Stimulated activated naive CD8-positive, alpha-beta T cell treated with anti-CD3 and anti-CD28 coated beads, Interleukin-15, amount 100 ng/mL, for 72 hours (primary cell): Measurements from ENCODE around the gene SPN.
"Not testable (repeated sequence)": the region's sequence is repeated elsewhere in the genome, so short reads cannot be mapped to it uniquely, and the experiment has no call there.

ENCODE experiments used
- ATAC-seq: fragments of 150-1000 bp; cut with Tn5 transposase; 2 replicates; pipeline ENCODE4 v1.10.0; 2021; ENCODE audit warnings: mild to moderate bottlenecking, moderate library complexity
- DNase-seq, 2 donors: peaks; one replicate each; pipeline ENCODE4 v3.0.0; 2021 to 2022
- H3K27ac Mint-ChIP-seq, 2 donors: one replicate each; pipeline ENCODE4 v1.8.0; 2022; ENCODE audit warnings: mild to moderate bottlenecking in 2 of 2, mixed read lengths in 2 of 2, moderate library complexity in 2 of 2
- H3K27me3 Mint-ChIP-seq: one replicate; pipeline ENCODE4 v1.8.0; 2022; ENCODE audit warnings: mixed read lengths
- H3K4me1 Mint-ChIP-seq: one replicate; pipeline ENCODE4 v1.8.0; 2022; ENCODE audit warnings: mild to moderate bottlenecking, mixed read lengths
- H3K4me3 Mint-ChIP-seq, 2 donors: one replicate each; pipeline ENCODE4 v1.8.0; 2022; ENCODE audit warnings: mild to moderate bottlenecking in 2 of 2, mixed read lengths in 2 of 2, moderate library complexity in 1 of 2
- H3K9me3 Mint-ChIP-seq, 2 donors: one replicate each; pipeline ENCODE4 v1.8.0; 2022; ENCODE audit warnings: mixed read lengths in 2 of 2

Gene SPN

GRCh38 chr16:29683543-29684090 lies 20.6 kb downstream of the SPN start:
- peaks cover 43% of the 10 kb centered on the region for H3K4me1 Mint-ChIP-seq
- no peak overlapping the region for H3K4me3 Mint-ChIP-seq
- H3K27ac Mint-ChIP-seq = no peak overlapping the region
- ATAC-seq = no peak
- no peaks in the 10 kb centered on the region for H3K27me3 Mint-ChIP-seq
- DNase-seq = no peak
- H3K9me3 Mint-ChIP-seq = no peaks in the 10 kb centered on the region

GRCh38 chr16:29684679-29685078 lies 21.6 kb downstream of the SPN start:
- Mint-ChIP-seq H3K27ac (peak overlapping the region in 1 of 2 donors; percentile 60), H3K4me1 (peaks cover 32% of the 10 kb centered on the region), H3K9me3 (no peaks in the 10 kb centered on the region), H3K27me3 (no peaks in the 10 kb centered on the region), H3K4me3 (no peak overlapping the region)
- DNase-seq (no peak), ATAC-seq (no peak)

GRCh38 chr16:29686740-29687332 lies 23.8 kb downstream of the SPN start:
- DNase-seq (no peak), ATAC-seq (no peak)
- Mint-ChIP-seq H3K4me1 (peaks cover 27% of the 10 kb centered on the region), H3K27me3 (no peaks in the 10 kb centered on the region), H3K4me3 (peak overlapping the region; percentile 13 to 35), H3K9me3 (no peaks in the 10 kb centered on the region), H3K27ac (peak overlapping the region; percentile 0 to 78)

GRCh38 chr16:29687755-29688154 lies 24.7 kb downstream of the SPN start:
- ATAC-seq = no peak
- no peak overlapping the region for H3K4me3 Mint-ChIP-seq
- H3K9me3 Mint-ChIP-seq = no peaks in the 10 kb centered on the region
- peaks cover 28% of the 10 kb centered on the region for H3K4me1 Mint-ChIP-seq
- no peaks in the 10 kb centered on the region for H3K27me3 Mint-ChIP-seq
- no peak for DNase-seq
- H3K27ac Mint-ChIP-seq = no peak overlapping the region

- DNase-seq (no peak), ATAC-seq (no peak)
- Mint-ChIP-seq H3K4me3 (no peak overlapping the region), H3K27ac (no peak overlapping the region), H3K27me3 (no peaks in the 10 kb centered on the region), H3K4me1 (peaks cover 28% of the 10 kb centered on the region), H3K9me3 (no peaks in the 10 kb centered on the region)
These were observed 25.1 kb downstream of the SPN start for GRCh38 chr16:29688172-29688571.

- not testable (repeated sequence) for H3K9me3 Mint-ChIP-seq
These were observed 26.7 kb downstream of the SPN start for GRCh38 chr16:29689490-29690351.

GRCh38 chr16:29692606-29693005 lies 29.6 kb downstream of the SPN start:
- H3K9me3 Mint-ChIP-seq, DNase-seq, ATAC-seq, H3K27me3 Mint-ChIP-seq, H3K4me3 Mint-ChIP-seq, H3K27ac Mint-ChIP-seq: not testable (repeated sequence)
- H3K4me1 Mint-ChIP-seq = peaks cover 11% of the 10 kb centered on the region

More at GRCh38 chr16:29689490-29690351, 26.7 kb downstream of the SPN start:
- peaks cover 28% of the 10 kb centered on the region for H3K4me1 Mint-ChIP-seq
- not testable (repeated sequence) for H3K27ac Mint-ChIP-seq, DNase-seq, ATAC-seq, H3K27me3 Mint-ChIP-seq, H3K4me3 Mint-ChIP-seq

- no peak overlapping the region for H3K4me3 Mint-ChIP-seq
- DNase-seq (no peak), ATAC-seq (no peak)
- no peak overlapping the region for H3K27ac Mint-ChIP-seq
- H3K9me3 Mint-ChIP-seq = no peaks in the 10 kb centered on the region
- H3K4me1 Mint-ChIP-seq = peaks cover 7% of the 10 kb centered on the region
- H3K27me3 Mint-ChIP-seq = no peaks in the 10 kb centered on the region
These were observed 31.5 kb downstream of the SPN start for GRCh38 chr16:29694384-29695195.

- not testable (repeated sequence) for DNase-seq, H3K4me3 Mint-ChIP-seq, ATAC-seq, H3K9me3 Mint-ChIP-seq, H3K27me3 Mint-ChIP-seq
- peaks cover 11% of the 10 kb centered on the region for H3K4me1 Mint-ChIP-seq
- H3K27ac Mint-ChIP-seq = peak overlapping the region in 1 of 2 donors; percentile 92
These were observed 32.6 kb downstream of the SPN start for GRCh38 chr16:29695675-29696074.

GRCh38 chr16:29696881-29697331 lies 33.9 kb downstream of the SPN start:
- no peaks in the 10 kb centered on the region for H3K27me3 Mint-ChIP-seq
- no peak for DNase-seq
- no peaks in the 10 kb centered on the region for H3K9me3 Mint-ChIP-seq
- no peak overlapping the region for H3K27ac Mint-ChIP-seq
- ATAC-seq = no peak
- no peak overlapping the region for H3K4me3 Mint-ChIP-seq
- H3K4me1 Mint-ChIP-seq = peaks cover 17% of the 10 kb centered on the region

- ATAC-seq = no peak
- H3K9me3 Mint-ChIP-seq = no peaks in the 10 kb centered on the region
- peaks cover 21% of the 10 kb centered on the region for H3K4me1 Mint-ChIP-seq
- H3K27ac Mint-ChIP-seq = no peak overlapping the region
- H3K27me3 Mint-ChIP-seq = no peaks in the 10 kb centered on the region
- no peak overlapping the region for H3K4me3 Mint-ChIP-seq
- DNase-seq = no peak
These were observed 34.3 kb downstream of the SPN start for GRCh38 chr16:29697391-29697790.

GRCh38 chr16:29698042-29698441 lies 35.0 kb downstream of the SPN start:
- ATAC-seq (no peak), DNase-seq (no peak)
- no peaks in the 10 kb centered on the region for H3K9me3 Mint-ChIP-seq
- H3K4me1 Mint-ChIP-seq = peaks cover 28% of the 10 kb centered on the region
- H3K4me3 Mint-ChIP-seq = no peak overlapping the region
- no peaks in the 10 kb centered on the region for H3K27me3 Mint-ChIP-seq
- no peak overlapping the region for H3K27ac Mint-ChIP-seq

GRCh38 chr16:29698484-29699323 lies 35.7 kb downstream of the SPN start:
- Mint-ChIP-seq H3K27ac (no peak overlapping the region), H3K27me3 (no peaks in the 10 kb centered on the region), H3K4me3 (no peak overlapping the region), H3K9me3 (no peaks in the 10 kb centered on the region), H3K4me1 (peaks cover 28% of the 10 kb centered on the region)
- DNase-seq = no peak
- ATAC-seq = no peak

- Mint-ChIP-seq H3K4me3 (no peak overlapping the region), H3K4me1 (peaks cover 28% of the 10 kb centered on the region), H3K9me3 (no peaks in the 10 kb centered on the region), H3K27ac (no peak overlapping the region), H3K27me3 (no peaks in the 10 kb centered on the region)
- DNase-seq (no peak), ATAC-seq (no peak)
These were observed 36.5 kb downstream of the SPN start for GRCh38 chr16:29699324-29700219.
